Mucosa of descending colon (tissue), 3 donors: Measurements from ENCODE around the gene IRS2. TPM values are rescaled to one million over a fixed set of nuclear protein-coding genes. Genes with fewer than 3 reads are reported as not detected.
A peak's percentile ranks its signal among the peaks of the same experiment; 100 is the strongest.

Experiments
- ATAC-seq: fragments of 200-7000 bp; cut with Tn5 transposase; one replicate; pipeline ENCODE4 v1.9.1; 2020; ENCODE audit warnings: mild to moderate bottlenecking, moderate library complexity
- DNase-seq, 3 donors: peaks; one replicate each; pipeline ENCODE4 v3.0.0-alpha.2; 2020
- H3K36me3 ChIP-seq: fragments of 200-600 bp; one replicate; pipeline ENCODE4 v1.8.0; 2021; ENCODE audit warnings: low read depth, mild to moderate bottlenecking
- H3K4me1 ChIP-seq: fragments of 200-600 bp; one replicate; pipeline ENCODE4 v1.8.0; 2021; ENCODE audit warnings: low read depth, mild to moderate bottlenecking
- H3K4me3 ChIP-seq: fragments of 200-600 bp; one replicate; pipeline ENCODE4 v1.8.0; 2021; ENCODE audit warnings: mild to moderate bottlenecking
- H3K9me3 ChIP-seq: fragments of 200-600 bp; one replicate; pipeline ENCODE4 v1.8.0; 2021; ENCODE audit warnings: mild to moderate bottlenecking
- intact Hi-C, 2 donors: fragments of 100-400 bp; cut with DNase I in 1 of 2; cut with micrococcal nuclease in 1 of 2; formaldehyde crosslinking; loops; one replicate each; pipeline versions ENCODE4 v1.11.0 to v1.11.1; 2022; cut with DNase I, micrococcal nuclease
- total RNA-seq, 3 donors: library from RNA; stranded (reverse); fragmentation: NEBNext Ultra II Directional in 2 of 3; extraction: Animal tissue kit (Norgen Biotek cat#: 25700) in 2 of 3; gene quantifications; one replicate each; pipeline versions ENCODE4 v1.2.1 to v1.2.4, GENCODE V29; 2021 to 2023
- TF ChIP-seq, protein P1 (sequence below): fragments of 200-600 bp; IDR thresholded peaks from one replicate; pipeline ENCODE4 v1.8.0; 2022; ENCODE audit warnings: antibody characterized with exemption, mild to moderate bottlenecking
- donor health status: DM: no; HTN: no; CAD: no; lungs with moderate emphysema.
- donor health status: DM: no; HTN: no; CAD: no.
- donor health status: DM: no; HTN: yes; CAD: no.

IRS2 gene
- total RNA-seq, 3 donors from 2014 or later: 14.0 to 31.4 (median 23.7) TPM

GRCh38 chr13:109769275-109769674, 17.1 kb downstream of the IRS2 start:
- TF ChIP-seq, protein P1, sequence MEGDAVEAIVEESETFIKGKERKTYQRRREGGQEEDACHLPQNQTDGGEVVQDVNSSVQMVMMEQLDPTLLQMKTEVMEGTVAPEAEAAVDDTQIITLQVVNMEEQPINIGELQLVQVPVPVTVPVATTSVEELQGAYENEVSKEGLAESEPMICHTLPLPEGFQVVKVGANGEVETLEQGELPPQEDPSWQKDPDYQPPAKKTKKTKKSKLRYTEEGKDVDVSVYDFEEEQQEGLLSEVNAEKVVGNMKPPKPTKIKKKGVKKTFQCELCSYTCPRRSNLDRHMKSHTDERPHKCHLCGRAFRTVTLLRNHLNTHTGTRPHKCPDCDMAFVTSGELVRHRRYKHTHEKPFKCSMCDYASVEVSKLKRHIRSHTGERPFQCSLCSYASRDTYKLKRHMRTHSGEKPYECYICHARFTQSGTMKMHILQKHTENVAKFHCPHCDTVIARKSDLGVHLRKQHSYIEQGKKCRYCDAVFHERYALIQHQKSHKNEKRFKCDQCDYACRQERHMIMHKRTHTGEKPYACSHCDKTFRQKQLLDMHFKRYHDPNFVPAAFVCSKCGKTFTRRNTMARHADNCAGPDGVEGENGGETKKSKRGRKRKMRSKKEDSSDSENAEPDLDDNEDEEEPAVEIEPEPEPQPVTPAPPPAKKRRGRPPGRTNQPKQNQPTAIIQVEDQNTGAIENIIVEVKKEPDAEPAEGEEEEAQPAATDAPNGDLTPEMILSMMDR: no peak
- intact Hi-C loops: no loop called here
- H3K4me3 ChIP-seq: no peak overlapping the region
- DNase-seq (no peak), ATAC-seq (no peak)
- H3K4me1 ChIP-seq: no peaks in the 10 kb centered on the region
- H3K9me3 ChIP-seq: no peaks in the 10 kb centered on the region
- no peaks in the 10 kb centered on the region for H3K36me3 ChIP-seq

DNA sequence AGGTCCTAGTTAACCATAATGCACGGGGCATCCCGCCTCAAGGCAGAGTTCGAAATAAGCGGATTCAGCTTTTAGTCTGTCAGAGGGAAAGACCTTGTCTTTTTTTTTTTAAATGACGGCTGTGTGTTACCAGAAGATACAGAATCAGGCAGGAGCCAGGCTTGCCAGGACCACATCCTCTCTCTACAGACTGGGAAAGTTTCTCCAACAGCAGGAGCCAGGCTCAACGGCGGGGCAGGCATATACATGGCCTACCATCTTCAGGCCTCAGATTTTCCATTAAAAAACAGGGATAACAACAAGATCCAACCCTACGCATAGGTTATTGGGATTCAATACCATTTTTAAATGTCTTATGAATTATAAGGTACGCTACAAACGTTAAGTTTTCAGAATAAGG, 17.8 kb downstream of the IRS2 start:
- Histone ChIP-seq H3K36me3 (no peaks in the 10 kb centered on the region), H3K4me1 (no peaks in the 10 kb centered on the region), H3K9me3 (no peaks in the 10 kb centered on the region), H3K4me3 (no peak overlapping the region)
- no peak for ATAC-seq
- intact Hi-C loops: no loop called here
- TF ChIP-seq, protein P1: no peak
- no peak for DNase-seq

DNA sequence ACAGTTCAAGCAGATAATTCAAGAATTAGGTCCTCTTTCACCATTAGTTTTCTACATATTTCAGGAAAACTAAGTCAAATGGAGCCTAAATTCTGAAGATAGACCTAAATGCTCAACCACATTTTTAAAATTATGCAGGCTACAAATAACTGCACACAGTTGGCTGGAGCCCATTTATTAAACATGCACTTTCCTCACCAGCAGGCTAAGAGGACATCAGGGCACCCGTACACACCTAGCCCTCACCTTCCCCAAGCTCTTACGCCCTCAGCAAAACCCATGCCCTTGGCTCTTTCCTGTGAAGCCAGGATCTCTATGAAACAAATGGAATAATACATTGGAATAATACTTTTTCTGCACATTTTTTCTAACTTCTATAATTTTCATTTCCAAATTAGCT, 18.2 kb downstream of the IRS2 start:
- intact Hi-C loops: no loop called here
- TF ChIP-seq, protein P1: no peak
- ATAC-seq (no peak), DNase-seq (no peak)
- no peak overlapping the region for H3K4me3 ChIP-seq
- no peaks in the 10 kb centered on the region for H3K9me3 ChIP-seq
- no peaks in the 10 kb centered on the region for H3K36me3 ChIP-seq
- no peaks in the 10 kb centered on the region for H3K4me1 ChIP-seq

- no peaks in the 10 kb centered on the region for H3K9me3 ChIP-seq
- ATAC-seq: no peak
- DNase-seq: no peak
- no peak overlapping the region for H3K4me3 ChIP-seq
- no peaks in the 10 kb centered on the region for H3K36me3 ChIP-seq
- TF ChIP-seq, protein P1: no peak
- intact Hi-C loops: no loop called here
- no peaks in the 10 kb centered on the region for H3K4me1 ChIP-seq
Observed at GRCh38 chr13:109767023-109767422, 19.4 kb downstream of the IRS2 start.

DNA sequence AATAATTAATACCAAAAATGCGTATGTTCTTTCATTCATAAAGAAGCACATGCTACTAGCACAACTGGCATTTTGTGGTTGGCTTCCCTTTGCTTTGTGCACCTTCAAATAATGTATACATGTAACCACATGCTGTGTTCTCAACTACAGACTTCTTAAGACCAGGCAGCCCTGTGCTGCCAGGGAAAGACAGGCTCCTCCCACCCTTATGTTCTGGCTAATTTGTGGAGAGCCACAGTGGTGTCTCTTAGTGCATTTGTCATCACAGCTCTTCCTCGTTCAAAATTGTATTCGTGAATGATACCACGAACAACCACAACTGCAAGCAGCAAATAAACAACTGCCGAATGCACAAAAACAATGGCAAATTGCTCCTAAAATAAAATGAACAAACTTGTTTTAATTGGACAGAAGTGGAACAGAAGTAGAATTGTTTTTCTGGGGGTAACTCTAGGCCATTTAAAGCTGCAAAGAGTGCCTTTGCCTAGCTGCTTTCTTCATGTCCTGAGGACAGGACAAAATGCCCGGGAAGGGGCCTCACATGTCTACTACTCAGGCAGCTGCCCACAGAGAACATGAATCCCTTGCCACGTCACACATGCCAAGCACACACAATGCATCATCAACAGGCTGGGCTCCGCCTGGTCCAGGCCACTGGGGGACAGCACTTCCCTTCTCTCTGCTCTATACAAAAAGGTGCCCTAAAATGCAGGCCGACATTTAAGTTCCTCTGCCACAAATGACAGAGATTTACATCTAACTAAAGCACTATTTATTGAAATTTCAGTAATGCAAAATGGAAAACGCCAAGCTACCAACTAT, 21.7 kb downstream of the IRS2 start:
- no peaks in the 10 kb centered on the region for H3K36me3 ChIP-seq
- ATAC-seq (peak; percentile 31), DNase-seq (no peak)
- intact Hi-C loops: no loop called here
- H3K4me3 ChIP-seq: no peak overlapping the region
- TF ChIP-seq, protein P1: no peak
- H3K9me3 ChIP-seq: no peaks in the 10 kb centered on the region
- H3K4me1 ChIP-seq: no peaks in the 10 kb centered on the region
